C4-2B (cell line): ENCODE measurements around the gene KCNA1.

Source experiments
- ZFX ChIP-seq: fragments of 450-650 bp; IDR thresholded peaks from 2 replicates; pipeline ENCODE4 v1.6.1; 2017
- TF ChIP-seq, protein P1 (sequence below): fragments of 450-650 bp; conservative IDR thresholded peaks from 2 replicates; pipeline ENCODE4 v1.5.1; 2017; ENCODE audit warnings: mild to moderate bottlenecking

DNA sequence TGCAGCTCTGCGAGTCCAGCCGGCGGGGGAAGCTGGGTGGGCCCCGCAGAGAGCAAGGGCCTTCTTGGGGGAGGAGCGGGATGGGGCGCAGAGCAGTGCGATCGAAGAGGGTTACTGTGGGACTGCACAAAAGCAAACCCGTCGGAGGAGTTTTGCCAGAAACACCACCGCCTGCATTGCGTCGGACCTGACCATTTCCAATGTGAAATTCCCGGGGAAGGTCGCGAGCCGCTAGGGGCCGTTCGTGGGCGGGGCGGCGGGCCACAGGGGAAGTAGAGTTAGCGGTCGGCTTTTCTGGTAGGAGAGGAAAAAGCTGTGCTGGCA, 333 bp upstream of the KCNA1 start:
- TF ChIP-seq, protein P1, sequence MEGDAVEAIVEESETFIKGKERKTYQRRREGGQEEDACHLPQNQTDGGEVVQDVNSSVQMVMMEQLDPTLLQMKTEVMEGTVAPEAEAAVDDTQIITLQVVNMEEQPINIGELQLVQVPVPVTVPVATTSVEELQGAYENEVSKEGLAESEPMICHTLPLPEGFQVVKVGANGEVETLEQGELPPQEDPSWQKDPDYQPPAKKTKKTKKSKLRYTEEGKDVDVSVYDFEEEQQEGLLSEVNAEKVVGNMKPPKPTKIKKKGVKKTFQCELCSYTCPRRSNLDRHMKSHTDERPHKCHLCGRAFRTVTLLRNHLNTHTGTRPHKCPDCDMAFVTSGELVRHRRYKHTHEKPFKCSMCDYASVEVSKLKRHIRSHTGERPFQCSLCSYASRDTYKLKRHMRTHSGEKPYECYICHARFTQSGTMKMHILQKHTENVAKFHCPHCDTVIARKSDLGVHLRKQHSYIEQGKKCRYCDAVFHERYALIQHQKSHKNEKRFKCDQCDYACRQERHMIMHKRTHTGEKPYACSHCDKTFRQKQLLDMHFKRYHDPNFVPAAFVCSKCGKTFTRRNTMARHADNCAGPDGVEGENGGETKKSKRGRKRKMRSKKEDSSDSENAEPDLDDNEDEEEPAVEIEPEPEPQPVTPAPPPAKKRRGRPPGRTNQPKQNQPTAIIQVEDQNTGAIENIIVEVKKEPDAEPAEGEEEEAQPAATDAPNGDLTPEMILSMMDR: no peak
- no peak for TF ChIP-seq ZFX
